ENCODE data around the gene QPRT. TPM values are rescaled to one million over a fixed set of nuclear protein-coding genes. Genes with fewer than 3 reads are reported as not detected.

Gene QPRT
- total RNA-seq, 1 donor from 2014 or later = 20.7 TPM

DNA sequence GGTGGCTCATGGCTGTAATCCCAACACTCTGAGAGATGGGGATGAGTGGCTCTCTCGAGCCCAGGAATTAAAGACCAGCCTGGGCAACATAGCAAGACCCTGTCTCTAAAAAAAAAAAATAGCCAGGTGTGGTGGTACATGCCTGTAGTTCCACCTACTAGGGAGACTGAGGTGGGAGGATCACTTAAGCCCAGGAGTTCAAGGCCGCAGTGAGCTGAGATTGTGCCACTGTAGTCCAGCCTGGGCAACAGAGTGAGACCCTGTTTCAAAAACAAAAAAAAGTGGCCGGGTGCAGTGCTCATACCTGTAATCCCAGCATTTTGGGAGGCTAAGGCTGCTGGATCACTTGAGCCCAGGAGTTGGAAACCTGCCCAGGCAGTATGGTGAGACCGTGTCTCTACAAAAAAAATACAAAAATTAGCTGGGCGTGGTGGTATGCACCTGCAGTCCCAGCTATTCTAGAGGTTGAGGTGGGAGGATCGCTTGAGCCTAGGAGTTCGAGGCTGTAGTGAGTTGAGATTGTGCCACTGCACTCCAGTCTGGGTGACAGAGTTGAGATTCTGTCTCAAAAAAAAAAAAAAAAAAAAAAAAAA is 63.8 kb downstream of the QPRT start:
- Mint-ChIP-seq H3K27ac (ENCODE audit: unreplicated experiment) (no peak overlapping the region), H3K9me3 (ENCODE audit: low read depth) (no peaks in the 10 kb centered on the region), H3K4me3 (ENCODE audit: unreplicated experiment) (no peak overlapping the region), H3K36me3 (ENCODE audit: low read depth) (no peaks in the 10 kb centered on the region), H3K27me3 (ENCODE audit: low read depth) (peaks cover 24% of the 10 kb centered on the region), H3K4me1 (ENCODE audit: low read depth) (no peaks in the 10 kb centered on the region)
- no peak for DNase-seq (ENCODE audit: low spot score)
- TF ChIP-seq, protein P1, sequence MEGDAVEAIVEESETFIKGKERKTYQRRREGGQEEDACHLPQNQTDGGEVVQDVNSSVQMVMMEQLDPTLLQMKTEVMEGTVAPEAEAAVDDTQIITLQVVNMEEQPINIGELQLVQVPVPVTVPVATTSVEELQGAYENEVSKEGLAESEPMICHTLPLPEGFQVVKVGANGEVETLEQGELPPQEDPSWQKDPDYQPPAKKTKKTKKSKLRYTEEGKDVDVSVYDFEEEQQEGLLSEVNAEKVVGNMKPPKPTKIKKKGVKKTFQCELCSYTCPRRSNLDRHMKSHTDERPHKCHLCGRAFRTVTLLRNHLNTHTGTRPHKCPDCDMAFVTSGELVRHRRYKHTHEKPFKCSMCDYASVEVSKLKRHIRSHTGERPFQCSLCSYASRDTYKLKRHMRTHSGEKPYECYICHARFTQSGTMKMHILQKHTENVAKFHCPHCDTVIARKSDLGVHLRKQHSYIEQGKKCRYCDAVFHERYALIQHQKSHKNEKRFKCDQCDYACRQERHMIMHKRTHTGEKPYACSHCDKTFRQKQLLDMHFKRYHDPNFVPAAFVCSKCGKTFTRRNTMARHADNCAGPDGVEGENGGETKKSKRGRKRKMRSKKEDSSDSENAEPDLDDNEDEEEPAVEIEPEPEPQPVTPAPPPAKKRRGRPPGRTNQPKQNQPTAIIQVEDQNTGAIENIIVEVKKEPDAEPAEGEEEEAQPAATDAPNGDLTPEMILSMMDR (IDR thresholded peaks at IDR 0.05) = no peak

DNA sequence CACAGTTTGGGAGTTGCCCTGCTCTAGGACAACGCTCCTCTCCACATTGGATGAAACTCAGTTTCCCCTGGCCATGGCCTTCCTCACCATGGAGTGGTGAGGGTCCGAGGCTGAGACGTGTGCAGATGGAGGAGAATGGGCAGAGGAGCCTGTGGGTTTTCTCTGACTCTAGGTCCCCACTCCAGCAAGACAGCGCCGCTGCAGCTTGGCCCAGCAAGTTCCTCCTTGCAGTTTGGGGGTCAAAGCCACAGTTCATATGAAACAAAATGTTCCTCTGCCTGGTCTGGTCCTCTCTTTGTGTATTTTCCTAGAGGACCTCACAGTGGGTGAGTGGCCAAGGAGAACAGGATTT is 64.5 kb downstream of the QPRT start:
- TF ChIP-seq, protein P1 (IDR thresholded peaks at IDR 0.05) = no peak
- no peak for DNase-seq (ENCODE audit: low spot score)
- Mint-ChIP-seq H3K4me1 (ENCODE audit: low read depth) (no peaks in the 10 kb centered on the region), H3K36me3 (ENCODE audit: low read depth) (no peaks in the 10 kb centered on the region), H3K4me3 (ENCODE audit: unreplicated experiment) (no peak overlapping the region), H3K27ac (ENCODE audit: unreplicated experiment) (no peak overlapping the region), H3K27me3 (ENCODE audit: low read depth) (peaks cover 18% of the 10 kb centered on the region), H3K9me3 (ENCODE audit: low read depth) (no peaks in the 10 kb centered on the region)

DNA sequence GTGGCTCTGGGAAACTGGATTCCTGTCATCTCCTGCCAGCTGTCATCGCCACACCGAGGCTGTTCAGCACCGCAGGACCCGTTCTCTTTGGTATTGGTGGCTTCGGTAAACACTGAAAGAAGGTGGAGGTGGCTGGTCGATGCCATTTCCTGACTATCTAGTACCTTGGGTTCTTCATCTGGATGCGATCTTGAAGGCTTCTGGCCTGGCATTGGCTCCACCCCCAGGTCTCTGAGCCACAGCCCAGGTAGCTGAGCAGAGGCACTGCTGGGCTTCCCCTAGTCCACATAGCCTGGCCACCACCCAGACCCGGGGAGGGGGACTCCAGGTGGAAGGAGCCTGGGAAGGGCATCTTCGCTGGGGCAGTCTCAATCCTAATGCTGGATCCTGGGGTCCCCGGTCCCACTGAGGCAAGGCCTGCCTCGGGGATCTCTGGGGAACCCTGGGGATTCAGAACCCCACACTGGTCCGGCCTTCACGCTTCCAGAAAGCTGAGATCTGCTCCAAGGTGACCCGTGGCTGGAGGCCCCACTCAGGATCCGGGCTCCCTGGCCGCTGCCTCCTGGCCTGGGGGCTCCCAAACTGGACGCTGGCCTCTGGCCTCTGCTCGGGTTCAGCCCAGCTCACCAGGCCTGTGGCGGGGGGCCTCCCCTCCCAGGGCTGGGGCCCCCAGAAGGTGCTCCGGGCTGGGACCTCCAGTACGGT is 65.0 kb downstream of the QPRT start:
- DNase-seq (ENCODE audit: low spot score) = no peak
- H3K36me3 Mint-ChIP-seq (ENCODE audit: low read depth) = no peaks in the 10 kb centered on the region
- H3K9me3 Mint-ChIP-seq (ENCODE audit: low read depth) = no peaks in the 10 kb centered on the region
- no peak overlapping the region for H3K4me3 Mint-ChIP-seq (ENCODE audit: unreplicated experiment)
- H3K27me3 Mint-ChIP-seq (ENCODE audit: low read depth) = peaks cover 16% of the 10 kb centered on the region
- no peaks in the 10 kb centered on the region for H3K4me1 Mint-ChIP-seq (ENCODE audit: low read depth)
- H3K27ac Mint-ChIP-seq (ENCODE audit: unreplicated experiment) = no peak overlapping the region
- TF ChIP-seq, protein P1 (IDR thresholded peaks at IDR 0.05) = no peak

DNA sequence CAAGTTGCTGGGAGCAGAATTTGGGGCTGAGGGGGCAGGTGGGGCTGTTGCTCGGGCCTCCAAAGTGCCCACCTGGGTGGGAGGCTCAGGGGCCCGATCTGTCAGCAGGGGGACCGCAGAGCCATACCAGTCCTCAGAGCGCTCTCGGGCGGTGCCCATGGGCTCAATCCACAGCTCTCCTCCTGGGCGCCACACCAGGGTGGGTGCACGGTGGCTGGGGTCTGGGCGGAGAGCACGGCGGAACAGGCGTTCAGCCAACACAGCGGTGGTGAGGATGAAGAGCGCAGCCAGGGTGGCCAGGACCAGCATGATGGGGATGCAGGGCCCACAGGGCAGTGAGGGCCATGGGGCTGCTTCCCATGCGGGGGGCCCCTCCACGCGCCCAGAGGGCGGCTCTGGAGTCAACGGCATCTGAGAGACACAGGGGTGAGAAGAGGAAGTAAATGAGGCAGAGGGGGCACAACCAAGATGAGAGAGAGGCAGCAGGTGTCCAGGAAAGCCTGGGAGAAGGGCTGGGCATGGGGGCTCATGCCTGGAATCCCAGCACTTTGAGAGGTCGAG is 65.6 kb downstream of the QPRT start:
- H3K36me3 Mint-ChIP-seq (ENCODE audit: low read depth) = no peaks in the 10 kb centered on the region
- DNase-seq (ENCODE audit: low spot score) = no peak
- H3K4me1 Mint-ChIP-seq (ENCODE audit: low read depth) = no peaks in the 10 kb centered on the region
- peaks cover 16% of the 10 kb centered on the region for H3K27me3 Mint-ChIP-seq (ENCODE audit: low read depth)
- H3K27ac Mint-ChIP-seq (ENCODE audit: unreplicated experiment) = no peak overlapping the region
- H3K9me3 Mint-ChIP-seq (ENCODE audit: low read depth) = no peaks in the 10 kb centered on the region
- TF ChIP-seq, protein P1 (IDR thresholded peaks at IDR 0.05) = no peak
- H3K4me3 Mint-ChIP-seq (ENCODE audit: unreplicated experiment) = no peak overlapping the region

DNA sequence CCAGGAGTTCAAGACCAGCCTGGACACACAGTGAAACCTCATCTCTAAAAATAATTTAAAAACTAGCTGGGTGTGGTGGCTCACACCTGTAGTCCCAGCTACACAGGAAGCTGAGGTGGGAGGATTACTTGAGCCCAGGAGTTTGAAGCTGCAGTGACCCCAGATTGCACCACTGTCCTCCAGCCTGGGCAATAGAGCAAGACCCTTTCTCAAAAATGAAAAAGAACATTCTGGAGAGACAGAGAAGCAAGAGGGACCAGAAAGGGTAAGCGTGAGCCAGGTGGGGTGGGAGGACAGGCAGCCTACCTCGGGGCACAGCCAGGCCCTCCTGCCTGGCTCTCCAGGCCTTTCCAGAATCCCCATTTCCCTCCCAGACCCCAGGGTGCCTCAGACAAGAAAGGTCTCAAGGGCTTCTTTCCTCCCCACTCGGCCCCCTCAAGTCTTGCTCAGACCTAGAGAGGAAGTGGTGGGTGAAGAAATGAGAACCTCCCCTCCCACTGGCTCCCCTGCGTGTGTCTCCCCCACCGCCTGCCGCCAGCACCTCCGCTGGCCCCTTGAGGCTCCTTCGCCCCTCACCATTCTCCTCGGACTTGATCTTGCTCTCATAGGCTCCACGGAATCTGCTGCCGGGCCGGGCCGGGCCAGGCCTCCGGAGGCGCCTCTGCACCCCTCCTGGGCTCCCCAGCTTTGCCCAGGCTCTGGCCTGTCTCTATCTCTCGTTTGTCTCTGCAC is 66.3 kb downstream of the QPRT start:
- TF ChIP-seq, protein P1 (IDR thresholded peaks at IDR 0.05) = no peak
- Mint-ChIP-seq H3K36me3 (ENCODE audit: low read depth) (no peaks in the 10 kb centered on the region), H3K27ac (ENCODE audit: unreplicated experiment) (no peak overlapping the region), H3K4me3 (ENCODE audit: unreplicated experiment) (no peak overlapping the region), H3K27me3 (ENCODE audit: low read depth) (peaks cover 11% of the 10 kb centered on the region), H3K4me1 (ENCODE audit: low read depth) (no peaks in the 10 kb centered on the region), H3K9me3 (ENCODE audit: low read depth) (no peaks in the 10 kb centered on the region)
- no peak for DNase-seq (ENCODE audit: low spot score)
